SK-N-SH (cell line): Measurements from ENCODE around the gene PARD3.

Source experiments
- GATA2 ChIP-seq: sonication (generic); formaldehyde crosslinking; IDR thresholded peaks from 2 replicates; pipeline ENCODE4 v1.5.0; 2020; ENCODE audit warnings: mild to moderate bottlenecking, missing genetic modification reagents
- POLR2AphosphoS5 ChIP-seq: IDR thresholded peaks from 2 replicates; pipeline ENCODE4 v1.6.1; 2012; ENCODE audit warnings: low read depth, low read length
- RAD21 ChIP-seq: IDR thresholded peaks from 2 replicates; pipeline ENCODE4 v1.6.1; 2012; ENCODE audit warnings: mild to moderate bottlenecking, low read length
- RXRA ChIP-seq: IDR thresholded peaks from 2 replicates; pipeline ENCODE4 v1.4.0; 2012; ENCODE audit warnings: low read depth, mild to moderate bottlenecking, borderline replicate concordance
- TF ChIP-seq, protein P1 (sequence below): fragments of 200-600 bp; sonication (generic); IDR thresholded peaks from 2 replicates; pipeline ENCODE4 v1.6.1; 2017; ENCODE audit warnings: antibody characterized with exemption, mild to moderate bottlenecking, moderate library complexity

DNA sequence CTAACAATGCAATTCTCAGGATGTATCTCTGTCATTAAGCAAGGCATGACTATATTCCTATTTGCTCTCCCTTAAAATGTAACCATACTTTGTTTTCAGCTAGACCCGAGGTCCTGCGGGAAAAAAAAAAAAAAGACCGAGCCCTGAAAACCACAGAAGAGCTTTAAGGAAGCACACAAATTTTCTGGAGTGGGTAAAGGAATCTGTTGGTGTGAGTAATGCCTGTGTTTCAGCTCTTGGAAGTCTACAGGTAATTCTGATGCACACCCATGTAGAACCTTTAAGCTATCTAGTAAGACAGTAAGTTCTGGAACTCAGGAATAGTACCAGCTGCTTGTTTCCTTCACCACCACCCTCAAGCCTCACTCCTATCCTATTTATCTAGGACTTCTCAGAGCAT lies 351.1 kb downstream of the PARD3 start:
- TF ChIP-seq, protein P1, sequence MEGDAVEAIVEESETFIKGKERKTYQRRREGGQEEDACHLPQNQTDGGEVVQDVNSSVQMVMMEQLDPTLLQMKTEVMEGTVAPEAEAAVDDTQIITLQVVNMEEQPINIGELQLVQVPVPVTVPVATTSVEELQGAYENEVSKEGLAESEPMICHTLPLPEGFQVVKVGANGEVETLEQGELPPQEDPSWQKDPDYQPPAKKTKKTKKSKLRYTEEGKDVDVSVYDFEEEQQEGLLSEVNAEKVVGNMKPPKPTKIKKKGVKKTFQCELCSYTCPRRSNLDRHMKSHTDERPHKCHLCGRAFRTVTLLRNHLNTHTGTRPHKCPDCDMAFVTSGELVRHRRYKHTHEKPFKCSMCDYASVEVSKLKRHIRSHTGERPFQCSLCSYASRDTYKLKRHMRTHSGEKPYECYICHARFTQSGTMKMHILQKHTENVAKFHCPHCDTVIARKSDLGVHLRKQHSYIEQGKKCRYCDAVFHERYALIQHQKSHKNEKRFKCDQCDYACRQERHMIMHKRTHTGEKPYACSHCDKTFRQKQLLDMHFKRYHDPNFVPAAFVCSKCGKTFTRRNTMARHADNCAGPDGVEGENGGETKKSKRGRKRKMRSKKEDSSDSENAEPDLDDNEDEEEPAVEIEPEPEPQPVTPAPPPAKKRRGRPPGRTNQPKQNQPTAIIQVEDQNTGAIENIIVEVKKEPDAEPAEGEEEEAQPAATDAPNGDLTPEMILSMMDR = no peak
- TF ChIP-seq RAD21 (no peak), GATA2 (CRISPR knock-in tag) (no peak), RXRA (no peak), POLR2AphosphoS5 (no peak)
